ENCODE results near the gene TFAP2E.

DNA sequence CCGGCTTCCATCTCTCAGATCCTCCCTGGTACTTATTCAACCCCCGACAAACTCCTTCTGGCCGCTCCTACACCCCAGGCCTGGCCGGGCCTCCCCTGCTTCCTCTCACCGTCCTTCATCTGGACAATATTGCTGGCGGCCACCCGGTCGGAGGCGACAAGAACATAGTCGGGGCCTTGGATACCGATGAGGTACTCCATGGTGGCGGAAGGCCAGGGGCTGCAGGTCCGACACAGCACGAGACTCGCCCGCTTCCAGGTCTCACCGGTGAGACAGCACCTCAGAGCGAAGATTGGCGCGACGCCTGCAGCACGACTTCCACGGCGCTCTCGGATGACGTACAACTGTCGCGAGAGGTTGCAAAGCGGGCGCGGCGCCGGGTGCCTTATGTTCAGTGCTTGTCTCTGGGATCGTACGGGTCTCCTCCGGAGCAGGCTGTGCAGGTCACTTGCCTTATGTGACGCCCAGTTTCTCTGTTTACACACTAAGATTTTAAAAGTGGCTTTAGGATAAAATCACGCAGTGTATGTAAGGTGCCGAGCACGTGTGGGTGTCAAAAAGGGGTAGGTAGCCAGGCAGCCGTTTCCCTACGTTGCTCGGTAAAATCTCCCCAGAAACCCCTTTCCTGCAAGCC lies 68.2 kb downstream of the TFAP2E start, which contains the start of gene PSMB2:
- TF ChIP-seq, protein P1, sequence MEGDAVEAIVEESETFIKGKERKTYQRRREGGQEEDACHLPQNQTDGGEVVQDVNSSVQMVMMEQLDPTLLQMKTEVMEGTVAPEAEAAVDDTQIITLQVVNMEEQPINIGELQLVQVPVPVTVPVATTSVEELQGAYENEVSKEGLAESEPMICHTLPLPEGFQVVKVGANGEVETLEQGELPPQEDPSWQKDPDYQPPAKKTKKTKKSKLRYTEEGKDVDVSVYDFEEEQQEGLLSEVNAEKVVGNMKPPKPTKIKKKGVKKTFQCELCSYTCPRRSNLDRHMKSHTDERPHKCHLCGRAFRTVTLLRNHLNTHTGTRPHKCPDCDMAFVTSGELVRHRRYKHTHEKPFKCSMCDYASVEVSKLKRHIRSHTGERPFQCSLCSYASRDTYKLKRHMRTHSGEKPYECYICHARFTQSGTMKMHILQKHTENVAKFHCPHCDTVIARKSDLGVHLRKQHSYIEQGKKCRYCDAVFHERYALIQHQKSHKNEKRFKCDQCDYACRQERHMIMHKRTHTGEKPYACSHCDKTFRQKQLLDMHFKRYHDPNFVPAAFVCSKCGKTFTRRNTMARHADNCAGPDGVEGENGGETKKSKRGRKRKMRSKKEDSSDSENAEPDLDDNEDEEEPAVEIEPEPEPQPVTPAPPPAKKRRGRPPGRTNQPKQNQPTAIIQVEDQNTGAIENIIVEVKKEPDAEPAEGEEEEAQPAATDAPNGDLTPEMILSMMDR (IDR thresholded peaks at IDR 0.05 in 4 of 5, conservative IDR thresholded peaks at IDR 0.05 in 1 of 5): peak in 1 of 5 experiments; percentile 11
- TF ChIP-seq POLR2A (IDR thresholded peaks at IDR 0.05): peak; percentile 74 to 90

All from gastrocnemius medialis (tissue), 4 donors.